ENCODE measurements around the gene AICDA.
A peak's percentile ranks its signal among the peaks of the same experiment; 100 is the strongest.

The AICDA gene

DNA sequence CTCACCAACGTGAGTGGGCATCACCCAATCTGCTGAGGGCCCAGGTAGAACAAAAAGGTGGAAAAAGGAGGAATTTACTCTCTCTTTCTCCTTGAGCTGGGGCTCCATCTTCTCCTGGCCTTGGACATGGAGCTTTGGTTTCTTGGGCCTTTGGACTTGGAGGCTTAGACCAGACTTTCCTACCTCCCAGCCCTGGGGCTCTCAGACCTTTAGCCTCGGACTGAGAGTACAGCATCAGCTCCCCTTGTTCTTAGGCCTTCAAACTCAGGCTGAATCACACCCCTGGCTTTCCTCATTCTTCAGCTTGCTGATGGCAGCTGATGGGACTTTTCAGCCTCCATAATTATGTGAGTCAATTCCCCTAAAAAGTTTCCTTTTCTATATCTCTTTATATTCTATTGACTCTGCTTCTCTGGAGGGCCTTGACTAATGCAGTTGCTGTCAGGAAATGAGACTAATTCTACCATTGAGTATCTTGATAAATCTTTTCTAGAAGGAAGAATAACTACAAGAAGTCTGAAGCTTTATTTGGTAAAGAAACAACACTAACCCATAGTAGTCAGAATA is 56.0 kb downstream of the AICDA start:
- TF ChIP-seq, protein P1, sequence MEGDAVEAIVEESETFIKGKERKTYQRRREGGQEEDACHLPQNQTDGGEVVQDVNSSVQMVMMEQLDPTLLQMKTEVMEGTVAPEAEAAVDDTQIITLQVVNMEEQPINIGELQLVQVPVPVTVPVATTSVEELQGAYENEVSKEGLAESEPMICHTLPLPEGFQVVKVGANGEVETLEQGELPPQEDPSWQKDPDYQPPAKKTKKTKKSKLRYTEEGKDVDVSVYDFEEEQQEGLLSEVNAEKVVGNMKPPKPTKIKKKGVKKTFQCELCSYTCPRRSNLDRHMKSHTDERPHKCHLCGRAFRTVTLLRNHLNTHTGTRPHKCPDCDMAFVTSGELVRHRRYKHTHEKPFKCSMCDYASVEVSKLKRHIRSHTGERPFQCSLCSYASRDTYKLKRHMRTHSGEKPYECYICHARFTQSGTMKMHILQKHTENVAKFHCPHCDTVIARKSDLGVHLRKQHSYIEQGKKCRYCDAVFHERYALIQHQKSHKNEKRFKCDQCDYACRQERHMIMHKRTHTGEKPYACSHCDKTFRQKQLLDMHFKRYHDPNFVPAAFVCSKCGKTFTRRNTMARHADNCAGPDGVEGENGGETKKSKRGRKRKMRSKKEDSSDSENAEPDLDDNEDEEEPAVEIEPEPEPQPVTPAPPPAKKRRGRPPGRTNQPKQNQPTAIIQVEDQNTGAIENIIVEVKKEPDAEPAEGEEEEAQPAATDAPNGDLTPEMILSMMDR (conservative IDR thresholded peaks at IDR 0.05; ENCODE audit: low read depth, low read length) = no peak
- H3K4me3 ChIP-seq (ENCODE audit: low read depth, low read length) = no peak overlapping the region
- DNase-seq (ENCODE audit: low read depth) = no peak

DNA sequence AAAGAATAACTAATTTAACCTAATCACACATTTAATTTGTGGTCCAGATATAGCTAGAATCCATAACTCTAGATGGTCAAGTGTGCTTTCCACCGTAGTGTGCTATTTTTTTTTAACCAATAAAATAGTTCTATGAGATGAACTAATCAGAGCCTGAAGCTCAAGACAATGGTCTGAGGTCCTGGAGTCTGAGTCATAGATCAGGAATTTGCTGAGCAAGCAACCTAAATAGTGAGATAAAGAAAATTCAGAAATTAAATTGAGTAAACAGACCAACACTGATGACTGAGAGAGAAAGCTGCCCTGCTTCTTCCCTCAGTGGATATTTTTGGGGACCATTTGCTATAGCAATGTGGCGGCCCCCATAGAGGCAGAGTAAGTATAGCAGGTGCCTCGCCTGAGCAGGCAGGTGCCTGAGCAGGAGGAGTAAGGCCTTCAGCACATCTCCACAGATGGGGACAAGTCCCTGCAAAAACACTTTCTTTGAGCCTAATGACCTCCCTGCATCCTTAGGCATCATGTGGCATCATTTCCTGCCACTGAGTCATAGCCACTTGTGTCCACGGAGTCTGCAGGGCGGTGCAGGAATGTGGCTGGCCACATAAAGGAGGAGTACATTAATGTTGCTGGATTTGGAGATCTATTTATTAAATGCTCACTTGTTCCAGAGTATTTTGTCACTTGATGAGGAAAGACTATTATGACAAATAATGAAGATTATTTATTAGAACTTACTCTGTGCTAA is 58.0 kb downstream of the AICDA start:
- peak; percentile 65 for DNase-seq (ENCODE audit: low read depth)
- TF ChIP-seq, protein P1 (conservative IDR thresholded peaks at IDR 0.05; ENCODE audit: low read depth, low read length) = no peak
- H3K4me3 ChIP-seq (ENCODE audit: low read depth, low read length) = no peak overlapping the region

DNA sequence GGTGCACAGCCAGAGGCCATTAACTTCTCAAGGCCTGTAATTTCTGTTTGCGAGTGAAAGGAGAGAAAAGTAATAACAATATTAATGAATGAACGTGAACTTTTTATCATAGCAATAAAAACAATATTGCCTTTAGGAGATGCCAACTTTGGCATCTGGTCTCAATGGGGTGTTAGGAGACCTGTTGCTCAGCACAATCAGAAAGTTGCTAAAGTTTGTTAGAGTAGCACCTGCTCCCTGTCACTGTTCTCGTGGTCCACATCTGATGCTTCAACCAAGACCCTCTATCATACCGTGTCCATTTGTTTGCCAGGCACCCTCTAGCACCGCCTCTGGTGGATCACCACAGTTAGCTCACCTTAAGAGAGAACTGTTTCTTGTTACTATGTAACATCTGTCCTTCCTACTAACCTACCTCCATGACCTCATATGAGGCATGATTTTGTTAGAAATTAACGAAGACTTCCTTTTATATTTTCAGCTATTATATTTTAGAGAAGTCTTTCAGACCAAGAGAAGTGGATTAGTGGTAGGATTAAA is 59.5 kb downstream of the AICDA start:
- TF ChIP-seq, protein P1 (conservative IDR thresholded peaks at IDR 0.05; ENCODE audit: low read depth, low read length) = no peak
- no peak overlapping the region for H3K4me3 ChIP-seq (ENCODE audit: low read depth, low read length)
- DNase-seq (ENCODE audit: low read depth) = no peak

All from choroid plexus epithelial cell (primary cell).